ENCODE results near the gene PAK1.
"Not testable (repeated sequence)": the region's sequence is repeated elsewhere in the genome, so short reads cannot be mapped to it uniquely, and the experiment has no call there.

Gene PAK1

GRCh38 chr11:77501758-77502157 lies 27.9 kb upstream of the PAK1 start:
- Histone ChIP-seq H3K9ac (ENCODE audit: low read depth, low read length, poor library complexity) (no peak overlapping the region), H4K91ac (ENCODE audit: low read depth, low read length, poor library complexity) (no peak overlapping the region), H4K8ac (ENCODE audit: low read depth, low read length) (no peak overlapping the region), H3K4me2 (ENCODE audit: insufficient read depth, low read length, poor library complexity, severe bottlenecking) (no peak overlapping the region), H2AK5ac (ENCODE audit: low read depth, low read length) (no peak overlapping the region), H3K9me3 (replicated peaks in 1 of 2; ENCODE audit: control insufficient read depth in 2 of 2, insufficient read depth in 1 of 2, low read depth in 1 of 2, low read length in 2 of 2) (no peaks in the 10 kb centered on the region), H3K79me1 (ENCODE audit: low read depth, low read length) (no peaks in the 10 kb centered on the region), H3K4ac (ENCODE audit: low read length) (no peak overlapping the region), H3K23ac (ENCODE audit: low read depth, low read length, poor library complexity) (no peak overlapping the region), H3K27me3 (ENCODE audit: control insufficient read depth in 3 of 3, insufficient read depth in 3 of 3, low read depth in 1 of 3, low read length in 3 of 3) (no peaks in the 10 kb centered on the region), H2AFZ (ENCODE audit: low read length) (no peak overlapping the region), H3K14ac (ENCODE audit: low read length) (no peak overlapping the region), H3K27ac (replicated peaks; ENCODE audit: low read length) (no peak overlapping the region), H2BK120ac (ENCODE audit: low read depth, low read length) (no peak overlapping the region), H3K18ac (ENCODE audit: low read length) (no peak overlapping the region), H3K4me3 (ENCODE audit: low read length in 2 of 2) (no peak overlapping the region), H2BK12ac (ENCODE audit: low read length) (no peak overlapping the region), H3K4me1 (ENCODE audit: control insufficient read depth in 2 of 2, insufficient read depth in 1 of 2, low read depth in 1 of 2, low read length in 2 of 2) (peaks cover 0 to 2% of the 10 kb centered on the region in 2 donors), H2BK5ac (ENCODE audit: low read length) (no peak overlapping the region), H2BK15ac (ENCODE audit: low read length) (no peak overlapping the region), H3K36me3 (replicated peaks in 1 of 2; ENCODE audit: control insufficient read depth in 2 of 2, insufficient read depth in 2 of 2, low read length in 2 of 2) (no peaks in the 10 kb centered on the region)
- DNase-seq (ENCODE audit: low spot score), result no peak
- WGBS, 2 donors (ENCODE audit: extremely low coverage in 2 of 2, insufficient read length in 2 of 2, insufficient replicate concordance in 1 of 2), result no CpG with 5 or more reads among the region's 2 CpGs

GRCh38 chr11:77497368-77497767 lies 23.5 kb upstream of the PAK1 start:
- Histone ChIP-seq H2BK5ac (ENCODE audit: low read length) (no peak overlapping the region), H3K27ac (replicated peaks; ENCODE audit: low read length) (no peak overlapping the region), H3K9me3 (replicated peaks in 1 of 2; ENCODE audit: control insufficient read depth in 2 of 2, insufficient read depth in 1 of 2, low read depth in 1 of 2, low read length in 2 of 2) (no peaks in the 10 kb centered on the region), H4K8ac (ENCODE audit: low read depth, low read length) (no peak overlapping the region), H3K27me3 (ENCODE audit: control insufficient read depth in 3 of 3, insufficient read depth in 3 of 3, low read depth in 1 of 3, low read length in 3 of 3) (no peaks in the 10 kb centered on the region), H3K18ac (ENCODE audit: low read length) (no peak overlapping the region), H2AK5ac (ENCODE audit: low read depth, low read length) (no peak overlapping the region), H2BK15ac (ENCODE audit: low read length) (no peak overlapping the region), H3K4me1 (ENCODE audit: control insufficient read depth in 2 of 2, insufficient read depth in 1 of 2, low read depth in 1 of 2, low read length in 2 of 2) (peaks cover 0 to 2% of the 10 kb centered on the region in 2 donors), H2BK12ac (ENCODE audit: low read length) (no peak overlapping the region), H3K9ac (ENCODE audit: low read depth, low read length, poor library complexity) (no peak overlapping the region), H3K14ac (ENCODE audit: low read length) (no peak overlapping the region), H3K4me3 (ENCODE audit: low read length in 2 of 2) (no peak overlapping the region), H3K4me2 (ENCODE audit: insufficient read depth, low read length, poor library complexity, severe bottlenecking) (no peak overlapping the region), H2AFZ (ENCODE audit: low read length) (no peak overlapping the region), H3K36me3 (replicated peaks in 1 of 2; ENCODE audit: control insufficient read depth in 2 of 2, insufficient read depth in 2 of 2, low read length in 2 of 2) (no peaks in the 10 kb centered on the region), H3K79me1 (ENCODE audit: low read depth, low read length) (no peaks in the 10 kb centered on the region), H3K23ac (ENCODE audit: low read depth, low read length, poor library complexity) (no peak overlapping the region), H4K91ac (ENCODE audit: low read depth, low read length, poor library complexity) (no peak overlapping the region), H3K4ac (ENCODE audit: low read length) (no peak overlapping the region), H2BK120ac (ENCODE audit: low read depth, low read length) (no peak overlapping the region)
- WGBS, 2 donors (ENCODE audit: extremely low coverage in 2 of 2, insufficient read length in 2 of 2, insufficient replicate concordance in 1 of 2), result no CpG with 5 or more reads among the region's 1 CpG
- no peak for DNase-seq (ENCODE audit: low spot score)

GRCh38 chr11:77495526-77495925 lies 21.6 kb upstream of the PAK1 start:
- H3K4ac ChIP-seq (ENCODE audit: low read length), result no peak overlapping the region
- no peak overlapping the region for H4K91ac ChIP-seq (ENCODE audit: low read depth, low read length, poor library complexity)
- H3K36me3 ChIP-seq (replicated peaks in 1 of 2; ENCODE audit: control insufficient read depth in 2 of 2, insufficient read depth in 2 of 2, low read length in 2 of 2), result no peaks in the 10 kb centered on the region
- H3K4me2 ChIP-seq (ENCODE audit: insufficient read depth, low read length, poor library complexity, severe bottlenecking), result no peak overlapping the region
- DNase-seq (ENCODE audit: low spot score), result no peak
- no peak overlapping the region for H3K18ac ChIP-seq (ENCODE audit: low read length)
- no peak overlapping the region for H3K27ac ChIP-seq (replicated peaks; ENCODE audit: low read length)
- H3K4me3 ChIP-seq (ENCODE audit: low read length in 2 of 2), result no peak overlapping the region
- no peak overlapping the region for H2AFZ ChIP-seq (ENCODE audit: low read length)
- H2BK15ac ChIP-seq (ENCODE audit: low read length), result no peak overlapping the region
- H3K4me1 ChIP-seq (ENCODE audit: control insufficient read depth in 2 of 2, insufficient read depth in 1 of 2, low read depth in 1 of 2, low read length in 2 of 2), result peaks cover 0 to 2% of the 10 kb centered on the region in 2 donors
- no peaks in the 10 kb centered on the region for H3K27me3 ChIP-seq (ENCODE audit: control insufficient read depth in 3 of 3, insufficient read depth in 3 of 3, low read depth in 1 of 3, low read length in 3 of 3)
- H3K9ac ChIP-seq (ENCODE audit: low read depth, low read length, poor library complexity), result no peak overlapping the region
- H3K23ac ChIP-seq (ENCODE audit: low read depth, low read length, poor library complexity), result no peak overlapping the region
- no peak overlapping the region for H2AK5ac ChIP-seq (ENCODE audit: low read depth, low read length)
- no peak overlapping the region for H3K14ac ChIP-seq (ENCODE audit: low read length)
- H3K9me3 ChIP-seq (replicated peaks in 1 of 2; ENCODE audit: control insufficient read depth in 2 of 2, insufficient read depth in 1 of 2, low read depth in 1 of 2, low read length in 2 of 2), result no peaks in the 10 kb centered on the region
- no peak overlapping the region for H4K8ac ChIP-seq (ENCODE audit: low read depth, low read length)
- no peaks in the 10 kb centered on the region for H3K79me1 ChIP-seq (ENCODE audit: low read depth, low read length)
- no peak overlapping the region for H2BK5ac ChIP-seq (ENCODE audit: low read length)
- no CpG with 5 or more reads among the region's 1 CpG for WGBS, 2 donors (ENCODE audit: extremely low coverage in 2 of 2, insufficient read length in 2 of 2, insufficient replicate concordance in 1 of 2)
- no peak overlapping the region for H2BK120ac ChIP-seq (ENCODE audit: low read depth, low read length)
- H2BK12ac ChIP-seq (ENCODE audit: low read length), result no peak overlapping the region

- H2BK12ac ChIP-seq (ENCODE audit: low read length); H4K91ac ChIP-seq (ENCODE audit: low read depth, low read length, poor library complexity); H3K9me3 ChIP-seq (replicated peaks in 1 of 2; ENCODE audit: control insufficient read depth in 2 of 2, insufficient read depth in 1 of 2, low read depth in 1 of 2, low read length in 2 of 2); H2BK120ac ChIP-seq (ENCODE audit: low read depth, low read length); H3K79me1 ChIP-seq (ENCODE audit: low read depth, low read length); H3K27me3 ChIP-seq (ENCODE audit: control insufficient read depth in 3 of 3, insufficient read depth in 3 of 3, low read depth in 1 of 3, low read length in 3 of 3); H3K4me3 ChIP-seq (ENCODE audit: low read length in 2 of 2); H2BK5ac ChIP-seq (ENCODE audit: low read length); H3K18ac ChIP-seq (ENCODE audit: low read length); H3K4me2 ChIP-seq (ENCODE audit: insufficient read depth, low read length, poor library complexity, severe bottlenecking); H4K8ac ChIP-seq (ENCODE audit: low read depth, low read length); H2BK15ac ChIP-seq (ENCODE audit: low read length); H3K36me3 ChIP-seq (replicated peaks in 1 of 2; ENCODE audit: control insufficient read depth in 2 of 2, insufficient read depth in 2 of 2, low read length in 2 of 2); H3K27ac ChIP-seq (replicated peaks; ENCODE audit: low read length); DNase-seq (ENCODE audit: low spot score); H2AK5ac ChIP-seq (ENCODE audit: low read depth, low read length); H3K14ac ChIP-seq (ENCODE audit: low read length); H2AFZ ChIP-seq (ENCODE audit: low read length); H3K4me1 ChIP-seq (ENCODE audit: control insufficient read depth in 2 of 2, insufficient read depth in 1 of 2, low read depth in 1 of 2, low read length in 2 of 2); H3K4ac ChIP-seq (ENCODE audit: low read length); H3K9ac ChIP-seq (ENCODE audit: low read depth, low read length, poor library complexity); H3K23ac ChIP-seq (ENCODE audit: low read depth, low read length, poor library complexity): not testable (repeated sequence)
- WGBS, 2 donors (ENCODE audit: extremely low coverage in 2 of 2, insufficient read length in 2 of 2, insufficient replicate concordance in 1 of 2), result no CpG with 5 or more reads among the region's 28 CpGs
These were observed 16.1 kb upstream of the PAK1 start for GRCh38 chr11:77490035-77490434.

Data from neuronal stem cell (in vitro differentiated cells).